OCI-LY7 (cell line): ENCODE results near the gene IFT80.

Source experiments
- CTCF ChIP-seq: fragments of 200-600 bp; sonication (generic); conservative IDR thresholded peaks from 2 replicates; pipeline ENCODE4 v1.5.1; 2014; ENCODE audit warnings: mild to moderate bottlenecking, antibody characterized with exemption, low read length, moderate library complexity, mixed read lengths
- EZH2phosphoT487 ChIP-seq: fragments of 200-600 bp; sonication (generic); IDR thresholded peaks from 2 replicates; pipeline ENCODE4 v1.6.1; 2018; ENCODE audit warnings: low read depth, borderline replicate concordance, mild to moderate bottlenecking, mixed run types, antibody characterized with exemption, low read length, moderate library complexity, mixed read lengths

- TF ChIP-seq CTCF (no peak), EZH2phosphoT487 (no peak)
Observed at GRCh38 chr3:160412477-160412876, 13.5 kb upstream of the IFT80 start.
